Esophagus (tissue), 2 donors: ENCODE results near the gene SCN8A. TPM values are rescaled to one million over a fixed set of nuclear protein-coding genes. Genes with fewer than 3 reads are reported as not detected.

Experiments
- H3K27ac ChIP-seq, 2 donors: one replicate each; pipeline ENCODE4 v1.5.1; 2013; ENCODE audit warnings: low read depth in 2 of 2, mild to moderate bottlenecking in 2 of 2, inconsistent platforms in 1 of 2, low read length in 1 of 2, moderate library complexity in 1 of 2
- H3K27me3 ChIP-seq, 2 donors: one replicate each; pipeline ENCODE4 v1.6.1; 2013; ENCODE audit warnings: low read length in 2 of 2, control low read depth in 1 of 2, mild to moderate bottlenecking in 1 of 2; ENCODE audit not compliant: insufficient read depth in 2 of 2, control insufficient read depth in 1 of 2
- H3K36me3 ChIP-seq, 2 donors: one replicate each; pipeline ENCODE4 v1.6.1; 2013; ENCODE audit warnings: low read length in 1 of 2; ENCODE audit not compliant: control insufficient read depth in 2 of 2, insufficient read depth in 2 of 2
- H3K4me1 ChIP-seq, 2 donors: one replicate each; pipeline ENCODE4 v1.6.1; 2013; ENCODE audit warnings: low read length in 1 of 2; ENCODE audit not compliant: control insufficient read depth in 2 of 2, insufficient read depth in 2 of 2
- H3K4me3 ChIP-seq, 2 donors: one replicate each; pipeline ENCODE4 v1.5.1; 2013; ENCODE audit warnings: low read length in 2 of 2, mild to moderate bottlenecking in 2 of 2, low read depth in 1 of 2, moderate library complexity in 1 of 2
- H3K9me3 ChIP-seq, 2 donors: one replicate each; pipeline ENCODE4 v1.6.1; 2013; ENCODE audit warnings: mild to moderate bottlenecking in 2 of 2, low read depth in 1 of 2, low read length in 1 of 2, moderate library complexity in 1 of 2; ENCODE audit not compliant: control insufficient read depth in 2 of 2, insufficient read depth in 1 of 2
- WGBS, 2 donors: extraction: QIAGEN DNeasy Blood & Tissue Kit; methylation state at CpG; one replicate each; pipeline ENCODE4 v1.1.7; 2013; 5-methylcytosine and 5-hydroxymethylcytosine counted together
- polyA plus RNA-seq, 2 donors: library from polyadenylated mRNA; stranded (reverse); fragments of 200-250 nt; gene quantifications; one replicate each; pipeline ENCODE4 v1.2.3, GENCODE V29; 2013
- donor health status: healthy with polysubstance abuse.
- donor health status: Bipolar disorder and iron deficiency.

Gene SCN8A
- polyA plus RNA-seq, 2 donors, result 0.09 to 0.14 TPM

GRCh38 chr12:51694146-51694545 lies 103.1 kb downstream of the SCN8A start:
- H3K36me3 ChIP-seq, result no peaks in the 10 kb centered on the region
- no peaks in the 10 kb centered on the region for H3K9me3 ChIP-seq
- no peak overlapping the region for H3K27ac ChIP-seq
- H3K4me1 ChIP-seq, result no peaks in the 10 kb centered on the region
- no peak overlapping the region for H3K4me3 ChIP-seq
- H3K27me3 ChIP-seq, result no peaks in the 10 kb centered on the region
- 72 to 80% methylated on average over 4 of the region's 4 CpGs for WGBS, 2 donors

GRCh38 chr12:51695241-51696010 lies 104.4 kb downstream of the SCN8A start:
- Histone ChIP-seq H3K4me1 (no peaks in the 10 kb centered on the region), H3K36me3 (no peaks in the 10 kb centered on the region), H3K27me3 (no peaks in the 10 kb centered on the region), H3K9me3 (no peaks in the 10 kb centered on the region), H3K27ac (no peak overlapping the region), H3K4me3 (no peak overlapping the region)
- WGBS, 2 donors, result 54 to 79% methylated on average over 1 of the region's 1 CpG

- H3K4me3 ChIP-seq, result no peak overlapping the region
- no peaks in the 10 kb centered on the region for H3K9me3 ChIP-seq
- H3K27ac ChIP-seq, result no peak overlapping the region
- H3K4me1 ChIP-seq, result no peaks in the 10 kb centered on the region
- WGBS, 2 donors, result 90 to 100% methylated on average over 1 of the region's 1 CpG
- no peaks in the 10 kb centered on the region for H3K36me3 ChIP-seq
- no peaks in the 10 kb centered on the region for H3K27me3 ChIP-seq
Measured at GRCh38 chr12:51699219-51699618, 108.2 kb downstream of the SCN8A start.

GRCh38 chr12:51700887-51701286 lies 109.9 kb downstream of the SCN8A start:
- Histone ChIP-seq H3K27ac (no peak overlapping the region), H3K4me1 (no peaks in the 10 kb centered on the region), H3K4me3 (no peak overlapping the region), H3K36me3 (no peaks in the 10 kb centered on the region), H3K27me3 (no peaks in the 10 kb centered on the region), H3K9me3 (no peaks in the 10 kb centered on the region)

- no peaks in the 10 kb centered on the region for H3K4me1 ChIP-seq
- H3K27me3 ChIP-seq, result no peaks in the 10 kb centered on the region
- H3K9me3 ChIP-seq, result no peaks in the 10 kb centered on the region
- 82 to 86% methylated on average over 1 of the region's 1 CpG for WGBS, 2 donors
- H3K4me3 ChIP-seq, result no peak overlapping the region
- H3K36me3 ChIP-seq, result no peaks in the 10 kb centered on the region
- H3K27ac ChIP-seq, result no peak overlapping the region
Measured at GRCh38 chr12:51702587-51702986, 111.6 kb downstream of the SCN8A start.

GRCh38 chr12:51705450-51705849 lies 114.4 kb downstream of the SCN8A start:
- no peaks in the 10 kb centered on the region for H3K36me3 ChIP-seq
- no peak overlapping the region for H3K27ac ChIP-seq
- H3K9me3 ChIP-seq, result no peaks in the 10 kb centered on the region
- H3K4me1 ChIP-seq, result no peaks in the 10 kb centered on the region
- WGBS, 2 donors, result 96 to 97% methylated on average over 1 of the region's 1 CpG
- H3K27me3 ChIP-seq, result peaks cover 0 to 2% of the 10 kb centered on the region in 2 donors
- H3K4me3 ChIP-seq, result no peak overlapping the region

- no peaks in the 10 kb centered on the region for H3K36me3 ChIP-seq
- H3K4me3 ChIP-seq, result no peak overlapping the region
- H3K27me3 ChIP-seq, result peaks cover 0 to 2% of the 10 kb centered on the region in 2 donors
- no peaks in the 10 kb centered on the region for H3K4me1 ChIP-seq
- WGBS, 2 donors, result 84 to 90% methylated on average over 3 of the region's 3 CpGs
- H3K27ac ChIP-seq, result no peak overlapping the region
- no peaks in the 10 kb centered on the region for H3K9me3 ChIP-seq
Measured at GRCh38 chr12:51706206-51706605, 115.2 kb downstream of the SCN8A start.

- H3K27me3 ChIP-seq, result peaks cover 0 to 2% of the 10 kb centered on the region in 2 donors
- H3K9me3 ChIP-seq, result no peaks in the 10 kb centered on the region
- no peak overlapping the region for H3K4me3 ChIP-seq
- no peaks in the 10 kb centered on the region for H3K36me3 ChIP-seq
- H3K4me1 ChIP-seq, result no peaks in the 10 kb centered on the region
- WGBS, 2 donors, result 81 to 84% methylated on average over 2 of the region's 2 CpGs
- no peak overlapping the region for H3K27ac ChIP-seq
Measured at GRCh38 chr12:51714666-51715065, 123.6 kb downstream of the SCN8A start.

- no peak overlapping the region for H3K4me3 ChIP-seq
- no peaks in the 10 kb centered on the region for H3K36me3 ChIP-seq
- peaks cover 0 to 2% of the 10 kb centered on the region in 2 donors for H3K4me1 ChIP-seq
- no peaks in the 10 kb centered on the region for H3K27me3 ChIP-seq
- no peaks in the 10 kb centered on the region for H3K9me3 ChIP-seq
- H3K27ac ChIP-seq, result no peak overlapping the region
- 90 to 92% methylated on average over 3 of the region's 3 CpGs for WGBS, 2 donors
Measured at GRCh38 chr12:51717326-51717925, 126.4 kb downstream of the SCN8A start.
